ENCODE results near the gene C17orf114.

Gene C17orf114

DNA sequence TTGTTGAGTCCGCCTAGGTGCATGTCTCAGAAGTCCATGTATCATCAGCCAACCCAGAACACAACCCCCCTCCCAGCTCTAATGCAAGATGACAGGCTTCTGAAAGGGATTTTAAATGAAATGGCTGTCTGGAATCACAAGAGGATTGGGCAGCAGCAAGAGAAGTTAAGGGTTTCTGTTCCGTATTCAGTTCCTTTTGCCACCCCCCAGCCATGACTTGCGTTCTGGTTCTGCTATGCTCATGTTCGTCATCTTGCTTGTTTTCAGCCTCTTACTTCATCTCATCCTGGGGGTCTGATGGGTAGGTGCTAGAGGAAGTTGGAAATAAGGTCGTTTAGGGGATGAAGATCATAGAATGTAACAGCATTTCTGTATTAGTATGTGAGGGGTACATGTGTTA is 43.0 kb upstream of the C17orf114 start:
- TF ChIP-seq, protein P1, sequence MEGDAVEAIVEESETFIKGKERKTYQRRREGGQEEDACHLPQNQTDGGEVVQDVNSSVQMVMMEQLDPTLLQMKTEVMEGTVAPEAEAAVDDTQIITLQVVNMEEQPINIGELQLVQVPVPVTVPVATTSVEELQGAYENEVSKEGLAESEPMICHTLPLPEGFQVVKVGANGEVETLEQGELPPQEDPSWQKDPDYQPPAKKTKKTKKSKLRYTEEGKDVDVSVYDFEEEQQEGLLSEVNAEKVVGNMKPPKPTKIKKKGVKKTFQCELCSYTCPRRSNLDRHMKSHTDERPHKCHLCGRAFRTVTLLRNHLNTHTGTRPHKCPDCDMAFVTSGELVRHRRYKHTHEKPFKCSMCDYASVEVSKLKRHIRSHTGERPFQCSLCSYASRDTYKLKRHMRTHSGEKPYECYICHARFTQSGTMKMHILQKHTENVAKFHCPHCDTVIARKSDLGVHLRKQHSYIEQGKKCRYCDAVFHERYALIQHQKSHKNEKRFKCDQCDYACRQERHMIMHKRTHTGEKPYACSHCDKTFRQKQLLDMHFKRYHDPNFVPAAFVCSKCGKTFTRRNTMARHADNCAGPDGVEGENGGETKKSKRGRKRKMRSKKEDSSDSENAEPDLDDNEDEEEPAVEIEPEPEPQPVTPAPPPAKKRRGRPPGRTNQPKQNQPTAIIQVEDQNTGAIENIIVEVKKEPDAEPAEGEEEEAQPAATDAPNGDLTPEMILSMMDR (IDR thresholded peaks at IDR 0.05) = no peak
- Histone ChIP-seq H3K27ac (no peak overlapping the region), H3K36me3 (no peaks in the 10 kb centered on the region), H3K4me1 (peaks cover 0 to 11% (median 0%) of the 10 kb centered on the region in 4 donors), H3K9me3 (no peaks in the 10 kb centered on the region), H3K4me3 (no peak overlapping the region), H3K27me3 (no peaks in the 10 kb centered on the region)
- intact Hi-C loops (cut with DNase I; ENCODE audit: low total_unique reads) = no loop called here
- DNase-seq = no peak

DNA sequence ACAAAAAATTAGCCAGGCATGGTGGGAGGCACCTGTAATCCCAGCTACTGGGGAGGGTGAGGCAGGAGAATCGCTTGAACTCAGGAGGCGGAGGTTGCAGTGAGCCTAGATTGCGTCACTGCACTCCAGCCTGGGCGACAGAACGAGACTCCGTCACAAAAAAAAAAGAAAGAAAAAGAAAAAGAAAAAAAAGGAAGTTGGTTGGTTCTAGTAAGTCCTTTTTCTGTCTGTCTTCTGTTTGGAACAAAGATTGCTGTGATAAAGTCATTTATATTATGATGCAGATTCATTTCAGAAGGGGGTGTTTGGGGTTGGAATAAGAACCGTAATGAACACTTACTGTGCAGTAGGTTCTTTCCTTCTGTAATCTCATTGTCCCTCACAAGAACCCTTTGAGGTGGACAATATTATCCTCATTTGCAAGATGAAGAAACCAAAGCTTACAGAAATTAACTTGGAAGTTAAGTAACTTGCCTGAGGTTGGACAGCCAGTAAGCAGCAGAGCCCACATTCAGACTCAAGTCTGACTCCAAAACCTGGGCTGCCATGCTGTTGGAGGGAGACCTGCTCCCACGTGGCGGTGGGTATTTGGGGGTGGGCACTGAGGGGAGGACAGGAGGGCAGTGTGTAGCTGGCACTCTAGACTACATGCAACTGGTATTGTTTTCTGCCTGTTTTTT is 41.3 kb upstream of the C17orf114 start:
- Histone ChIP-seq H3K4me3 (no peak overlapping the region), H3K27ac (no peak overlapping the region), H3K36me3 (no peaks in the 10 kb centered on the region), H3K27me3 (no peaks in the 10 kb centered on the region), H3K9me3 (no peaks in the 10 kb centered on the region), H3K4me1 (peaks cover 0 to 10% (median 0%) of the 10 kb centered on the region in 4 donors)
- intact Hi-C loops (cut with DNase I; ENCODE audit: low total_unique reads) = no loop called here
- DNase-seq = no peak
- TF ChIP-seq, protein P1 (IDR thresholded peaks at IDR 0.05) = no peak

DNA sequence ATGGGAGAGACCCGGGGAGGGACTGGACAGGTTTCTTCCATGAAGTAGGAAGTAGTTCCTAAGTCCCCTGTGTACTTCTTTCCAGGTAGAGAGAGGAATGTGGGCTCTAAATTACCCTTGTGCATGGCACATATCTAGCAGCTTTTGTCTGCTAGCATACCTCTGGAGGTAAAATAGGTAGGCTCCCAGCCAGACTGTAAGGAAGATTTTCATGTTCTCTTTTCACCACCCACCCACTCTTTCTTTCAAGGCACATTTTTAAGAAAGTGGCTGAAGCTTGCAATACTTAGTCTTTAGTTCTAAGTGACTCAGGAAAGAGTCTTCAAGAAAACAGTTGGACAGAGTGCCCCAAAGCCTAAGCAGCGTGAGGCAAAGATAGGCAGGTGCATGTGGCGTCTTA is 40.2 kb upstream of the C17orf114 start:
- no peak for DNase-seq
- TF ChIP-seq, protein P1 (IDR thresholded peaks at IDR 0.05) = no peak
- intact Hi-C loops (cut with DNase I; ENCODE audit: low total_unique reads) = no loop called here
- no peaks in the 10 kb centered on the region for H3K36me3 ChIP-seq
- H3K27me3 ChIP-seq = no peaks in the 10 kb centered on the region
- H3K4me1 ChIP-seq = peaks cover 0 to 10% (median 0%) of the 10 kb centered on the region in 4 donors
- H3K9me3 ChIP-seq = no peaks in the 10 kb centered on the region
- H3K4me3 ChIP-seq = no peak overlapping the region
- H3K27ac ChIP-seq = no peak overlapping the region

DNA sequence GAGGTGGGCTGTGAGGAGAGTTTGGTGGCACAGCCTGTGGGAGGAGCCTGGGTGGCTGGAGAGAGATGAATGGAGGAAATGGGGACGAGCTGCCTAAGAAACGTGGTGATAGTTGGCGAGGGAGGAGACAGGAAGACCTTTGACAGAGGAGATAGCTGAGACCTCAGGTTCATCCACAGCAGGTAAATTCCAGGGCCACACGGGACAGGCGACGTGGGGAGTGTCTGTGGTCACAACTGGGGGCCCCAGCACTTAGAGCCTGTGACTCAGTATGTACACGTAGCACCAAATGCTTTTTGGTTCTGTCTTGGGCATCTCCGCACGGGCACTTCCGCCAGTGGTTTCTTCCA is 38.7 kb upstream of the C17orf114 start:
- TF ChIP-seq, protein P1 (IDR thresholded peaks at IDR 0.05) = no peak
- DNase-seq = no peak
- no peaks in the 10 kb centered on the region for H3K9me3 ChIP-seq
- H3K27ac ChIP-seq = no peak overlapping the region
- peaks cover 0 to 8% (median 0%) of the 10 kb centered on the region in 4 donors for H3K4me1 ChIP-seq
- intact Hi-C loops (cut with DNase I; ENCODE audit: low total_unique reads) = no loop called here
- no peaks in the 10 kb centered on the region for H3K36me3 ChIP-seq
- H3K27me3 ChIP-seq = no peaks in the 10 kb centered on the region
- H3K4me3 ChIP-seq = no peak overlapping the region

- intact Hi-C loops (cut with DNase I; ENCODE audit: low total_unique reads) = loop anchor here (10.0 kb wide), 1 partner anchor 45 kb away; no protein-coding TSS in a partner anchor
- Histone ChIP-seq H3K4me3 (no peak overlapping the region), H3K9me3 (no peaks in the 10 kb centered on the region), H3K27ac (no peak overlapping the region), H3K36me3 (no peaks in the 10 kb centered on the region), H3K4me1 (peaks cover 0 to 4% (median 2%) of the 10 kb centered on the region in 4 donors), H3K27me3 (no peaks in the 10 kb centered on the region)
- TF ChIP-seq, protein P1 (IDR thresholded peaks at IDR 0.05) = no peak
- DNase-seq = no peak
These were observed 38.1 kb upstream of the C17orf114 start for GRCh38 chr17:4839965-4840892.

Measured in tibial artery (tissue), 4 donors.